Stimulated activated CD8-positive, alpha-beta memory T cell treated with anti-CD3 and anti-CD28 coated beads, Interleukin-4, amount 100 ng/mL, for 24 hours (primary cell): ENCODE data around the gene DAPP1.

Source experiments
- DNase-seq: peaks from one replicate; pipeline ENCODE4 v3.0.0-alpha.2; 2020; ENCODE audit warnings: low read depth

DAPP1 gene

DNA sequence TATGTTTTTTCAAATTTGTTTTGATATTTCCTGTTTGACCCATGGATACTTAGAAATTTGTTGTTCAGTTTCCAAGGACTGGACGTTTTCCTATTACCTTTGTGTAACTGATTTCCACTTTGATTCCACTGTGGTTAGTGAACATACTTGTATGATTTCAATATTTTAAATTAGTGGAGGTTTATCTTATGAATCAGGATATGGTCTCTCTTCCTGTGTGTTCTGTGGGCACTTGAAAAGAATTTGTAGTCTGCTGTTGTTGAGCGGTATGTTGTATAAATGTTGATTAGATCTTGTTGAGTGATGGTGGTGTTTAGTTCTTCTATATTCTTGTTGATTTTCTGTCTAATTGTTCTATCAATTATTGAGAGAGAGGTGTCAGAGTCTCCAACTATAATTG is 98.8 kb downstream of the DAPP1 start:
- no peak for DNase-seq

DNA sequence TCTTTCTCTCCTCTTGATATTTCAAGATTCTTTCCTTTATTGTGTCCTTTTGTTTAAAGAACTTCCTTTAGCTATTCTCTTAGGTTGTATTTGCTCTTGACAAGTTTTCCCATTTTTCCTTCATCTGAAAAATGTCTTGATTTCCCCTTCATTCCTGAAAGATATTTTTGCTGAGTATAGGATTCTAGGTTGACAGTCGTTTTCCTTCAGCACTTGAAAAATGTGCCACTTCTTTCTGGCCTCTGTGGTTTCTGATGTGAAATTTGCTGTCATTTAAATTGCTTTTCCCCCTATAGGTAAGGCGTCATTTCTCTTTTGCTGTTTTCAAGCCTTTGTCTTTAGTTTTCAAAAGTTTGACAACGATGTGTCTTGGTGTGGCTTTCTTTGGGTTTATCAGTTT is 100.9 kb downstream of the DAPP1 start:
- no peak for DNase-seq

GRCh38 chr4:99918656-99919055 is 102.0 kb downstream of the DAPP1 start:
- no peak for DNase-seq
